CD4-positive, alpha-beta memory T cell (primary cell): ENCODE measurements around the gene ARHGEF19. TPM values are rescaled to one million over a fixed set of nuclear protein-coding genes. Genes with fewer than 3 reads are reported as not detected.

Experiments
- CTCF ChIA-PET: fragments of 350-600 bp; sonication (Branson Sonifier 250); formaldehyde crosslinking; loops from one replicate; lab custom pipeline; 2021; ENCODE audit warnings: inconsistent platforms; ENCODE audit not compliant: partially characterized antibody; lab: Charles Lee
- POLR2A ChIA-PET: fragments of 350-600 bp; sonication (Branson Sonifier 250); formaldehyde crosslinking; loops from one replicate; lab custom pipeline; 2021; ENCODE audit not compliant: partially characterized antibody; lab: Charles Lee
- DNase-seq, 5 donors: peaks; one replicate each; pipeline versions ENCODE4 v3.0.0 to v3.0.0-alpha.2; 2020 to 2022; ENCODE audit warnings: mixed read lengths in 1 of 5
- H3K27ac ChIP-seq: one replicate; pipeline ENCODE4 v1.7.0; 2013; ENCODE audit warnings: low read depth, low read length
- H3K27me3 ChIP-seq: 2 replicates; pipeline ENCODE4 v1.7.0; 2013; ENCODE audit warnings: mild to moderate bottlenecking, low read length, moderate library complexity; ENCODE audit not compliant: insufficient read depth
- H3K36me3 ChIP-seq: 2 replicates; pipeline ENCODE4 v1.7.0; 2013; ENCODE audit warnings: mild to moderate bottlenecking, low read length, moderate library complexity; ENCODE audit not compliant: insufficient read depth
- H3K4me1 ChIP-seq: 2 replicates; pipeline ENCODE4 v1.7.0; 2013; ENCODE audit warnings: mild to moderate bottlenecking, low read length, moderate library complexity; ENCODE audit not compliant: insufficient read depth
- H3K4me3 ChIP-seq, 2 donors: one replicate each; pipeline ENCODE4 v1.7.0; 2013; ENCODE audit warnings: low read length in 2 of 2, mild to moderate bottlenecking in 1 of 2
- H3K9me3 ChIP-seq, 2 donors: one replicate each; pipeline ENCODE4 v1.7.0; 2013; ENCODE audit warnings: low read length in 2 of 2, control low read depth in 1 of 2; ENCODE audit not compliant: control insufficient read depth in 1 of 2
- H3K27ac Mint-ChIP-seq, 7 donors: one replicate each; pipeline ENCODE4 v1.8.0; 2020 to 2021; ENCODE audit warnings: mixed read lengths in 7 of 7, mild to moderate bottlenecking in 6 of 7, inconsistent platforms in 3 of 7, moderate library complexity in 3 of 7
- H3K27me3 Mint-ChIP-seq, 2 donors: one replicate each; pipeline ENCODE4 v1.8.0; 2020 to 2021; ENCODE audit warnings: mixed read lengths in 2 of 2
- H3K36me3 Mint-ChIP-seq, 2 donors: one replicate each; pipeline ENCODE4 v1.8.0; 2020 to 2021; ENCODE audit warnings: mixed read lengths in 2 of 2, inconsistent platforms in 1 of 2, mild to moderate bottlenecking in 1 of 2
- H3K4me1 Mint-ChIP-seq, 4 donors: one replicate each; pipeline ENCODE4 v1.8.0; 2020 to 2021; ENCODE audit warnings: mixed read lengths in 4 of 4, mild to moderate bottlenecking in 1 of 4
- H3K4me3 Mint-ChIP-seq, 8 donors: one replicate each; pipeline ENCODE4 v1.8.0; 2020 to 2021; ENCODE audit warnings: mixed read lengths in 8 of 8, mild to moderate bottlenecking in 7 of 8, moderate library complexity in 6 of 8, inconsistent platforms in 3 of 8
- H3K9me3 Mint-ChIP-seq, 8 donors: one replicate each; pipeline ENCODE4 v1.8.0; 2020 to 2021; ENCODE audit warnings: mixed read lengths in 8 of 8, mild to moderate bottlenecking in 5 of 8, inconsistent platforms in 3 of 8, moderate library complexity in 1 of 8
- intact Hi-C: fragments of 100-400 bp; cut with micrococcal nuclease; formaldehyde crosslinking; loops from one replicate; pipeline ENCODE4 v1.15.1; 2023
- polyA plus RNA-seq, 2 donors: library from polyadenylated mRNA; unstranded; fragments of 300-500 nt; fragmentation: Illumina TruSeq; gene quantifications; one replicate each; pipeline ENCODE4 v1.2.3, GENCODE V29; 2021
- total RNA-seq, 2 experiments: library from RNA; stranded (reverse); gene quantifications; one replicate each; pipeline ENCODE4 v1.2.3, GENCODE V29; 2021

The ARHGEF19 gene
- total and polyA plus RNA-seq, 4 experiments from 2014 or later = 7.6 to 16.7 (median 12.1) TPM

- no peaks in the 10 kb centered on the region for H3K36me3 ChIP-seq
- DNase-seq = no peak
- H3K4me3 ChIP-seq = no peak overlapping the region
- Mint-ChIP-seq H3K4me1 (peaks cover 38 to 81% (median 62%) of the 10 kb centered on the region in 4 donors), H3K27me3 (no peaks in the 10 kb centered on the region), H3K36me3 (no peaks in the 10 kb centered on the region), H3K9me3 (no peaks in the 10 kb centered on the region), H3K4me3 (peak overlapping the region in 1 of 8 donors; percentile 76), H3K27ac (peak overlapping the region in 5 of 7 donors; percentile 23 to 93 (median 48))
- peaks cover 80% of the 10 kb centered on the region for H3K4me1 ChIP-seq
- H3K27me3 ChIP-seq = no peaks in the 10 kb centered on the region
- no peaks in the 10 kb centered on the region for H3K9me3 ChIP-seq
- CTCF ChIA-PET = no interaction called here
- POLR2A ChIA-PET = no interaction called here
- no peak overlapping the region for H3K27ac ChIP-seq
- intact Hi-C loops = no loop called here
Observed at GRCh38 chr1:16158993-16159831, 53.2 kb downstream of the ARHGEF19 start.

GRCh38 chr1:16158025-16158424, 54.4 kb downstream of the ARHGEF19 start:
- Histone ChIP-seq H3K4me1 (peaks cover 79% of the 10 kb centered on the region), H3K27me3 (no peaks in the 10 kb centered on the region), H3K36me3 (no peaks in the 10 kb centered on the region), H3K9me3 (no peaks in the 10 kb centered on the region), H3K27ac (no peak overlapping the region), H3K4me3 (no peak overlapping the region)
- peaks cover under 1 to 1% of the 10 kb centered on the region in 2 donors for H3K27me3 Mint-ChIP-seq
- no peaks in the 10 kb centered on the region for H3K9me3 Mint-ChIP-seq
- ChIA-PET CTCF (no interaction called here), POLR2A (no interaction called here)
- no peaks in the 10 kb centered on the region for H3K36me3 Mint-ChIP-seq
- H3K4me1 Mint-ChIP-seq = peaks cover 33 to 76% (median 53%) of the 10 kb centered on the region in 4 donors
- intact Hi-C loops = no loop called here
- peak overlapping the region in 7 of 8 donors; percentile 8 to 53 (median 36) for H3K4me3 Mint-ChIP-seq
- peak overlapping the region; percentile 20 to 81 (median 48) for H3K27ac Mint-ChIP-seq
- DNase-seq = peak; percentile 67 to 77 (median 73)

GRCh38 chr1:16156848-16157495, 55.5 kb downstream of the ARHGEF19 start:
- Histone ChIP-seq H3K36me3 (no peaks in the 10 kb centered on the region), H3K9me3 (no peaks in the 10 kb centered on the region), H3K4me1 (peaks cover 69% of the 10 kb centered on the region), H3K4me3 (no peak overlapping the region), H3K27me3 (no peaks in the 10 kb centered on the region), H3K27ac (no peak overlapping the region)
- Mint-ChIP-seq H3K4me1 (peaks cover 27 to 66% (median 47%) of the 10 kb centered on the region in 4 donors), H3K27me3 (peaks cover 1 to 2% of the 10 kb centered on the region in 2 donors), H3K27ac (peak overlapping the region in 6 of 7 donors; percentile 15 to 73 (median 51)), H3K36me3 (no peaks in the 10 kb centered on the region), H3K9me3 (no peaks in the 10 kb centered on the region), H3K4me3 (peak overlapping the region in 7 of 8 donors; percentile 7 to 75 (median 49))
- CTCF ChIA-PET = interaction anchor here (0.7 to 2.0 kb wide), 6 partner anchors 9 to 80 kb away, joined by 3 to 5 read pairs (median 4); no protein-coding TSS in a partner anchor
- POLR2A ChIA-PET = interaction anchor here (1.7 kb wide), 1 partner anchor 61 kb away, joined by 4 read pairs; no protein-coding TSS in a partner anchor
- intact Hi-C loops = no loop called here
- DNase-seq = no peak

GRCh38 chr1:16155537-16156410, 56.7 kb downstream of the ARHGEF19 start, which contains the start of gene EPHA2:
EPHA2 (minus strand) TSS chr1:16156069; CDS start chr1:16155932, 137 bp downstream.
- DNase-seq = no peak
- peaks cover 70% of the 10 kb centered on the region for H3K4me1 ChIP-seq
- intact Hi-C loops = loop anchor here (2.0 kb wide), 1 partner anchor 13 kb away; no protein-coding TSS in a partner anchor
- peak within 1 kb of the TSS; percentile 75 to 83 (median 80) for H3K4me3 Mint-ChIP-seq
- H3K4me3 ChIP-seq = peak within 1 kb of the TSS in 1 of 2 donors; percentile 49
- H3K27me3 ChIP-seq = no peaks in the 10 kb centered on the region
- no peaks in the 10 kb centered on the region for H3K9me3 Mint-ChIP-seq
- no peak within 1 kb of the TSS for H3K27ac ChIP-seq
- ChIA-PET CTCF (interaction anchor here (0.7 to 2.0 kb wide), 6 partner anchors 30 to 79 kb away, joined by 3 to 5 read pairs (median 4); no protein-coding TSS in a partner anchor), POLR2A (interaction anchor here (1.0 to 1.7 kb wide), 3 partner anchors 9 to 62 kb away, joined by 3 to 4 read pairs (median 4); no protein-coding TSS in a partner anchor)
- peaks cover 24 to 61% (median 41%) of the 10 kb centered on the region in 4 donors for H3K4me1 Mint-ChIP-seq
- no peaks in the 10 kb centered on the region for H3K9me3 ChIP-seq
- H3K27ac Mint-ChIP-seq = peak within 1 kb of the TSS; percentile 3 to 81 (median 56)
- H3K36me3 Mint-ChIP-seq = no peaks in the 10 kb centered on the region
- H3K27me3 Mint-ChIP-seq = peaks cover 1 to 2% of the 10 kb centered on the region in 2 donors
- H3K36me3 ChIP-seq = no peaks in the 10 kb centered on the region

- Histone ChIP-seq H3K36me3 (no peaks in the 10 kb centered on the region), H3K4me3 (peak overlapping the region in 1 of 2 donors; percentile 49), H3K4me1 (peaks cover 67% of the 10 kb centered on the region), H3K9me3 (no peaks in the 10 kb centered on the region), H3K27me3 (no peaks in the 10 kb centered on the region), H3K27ac (no peak overlapping the region)
- CTCF ChIA-PET = interaction anchor here (0.7 to 1.7 kb wide), 9 partner anchors 10 to 225 kb away, joined by 3 to 8 read pairs (median 3); no protein-coding TSS in a partner anchor
- H3K4me1 Mint-ChIP-seq = peaks cover 24 to 51% (median 36%) of the 10 kb centered on the region in 4 donors
- H3K27ac Mint-ChIP-seq = no peak overlapping the region
- intact Hi-C loops = loop anchor here (2.0 kb wide), 1 partner anchor 15 kb away; no protein-coding TSS in a partner anchor
- H3K9me3 Mint-ChIP-seq = no peaks in the 10 kb centered on the region
- POLR2A ChIA-PET = interaction anchor here (0.6 to 1.0 kb wide), 4 partner anchors 9 to 74 kb away, joined by 3 to 4 read pairs (median 3); no protein-coding TSS in a partner anchor
- peak overlapping the region; percentile 55 to 83 (median 79) for H3K4me3 Mint-ChIP-seq
- H3K36me3 Mint-ChIP-seq = no peaks in the 10 kb centered on the region
- peaks cover 1 to 2% of the 10 kb centered on the region in 2 donors for H3K27me3 Mint-ChIP-seq
- DNase-seq = no peak
Observed at GRCh38 chr1:16153999-16154673, 58.3 kb downstream of the ARHGEF19 start.
